Activated CD4-positive, alpha-beta T cell treated with anti-CD3 and anti-CD28 coated beads, Interleukin-2, amount 10 ng/mL, durations not matched to agents 7 days and 5 days (primary cell): ENCODE results near the gene FCRL6. TPM values are rescaled to one million over a fixed set of nuclear protein-coding genes. Genes with fewer than 3 reads are reported as not detected.

ENCODE experiments used
- CTCF ChIA-PET: fragments of 350-600 bp; sonication (Branson Sonifier 250); formaldehyde crosslinking; loops from one replicate; lab custom pipeline; 2021; ENCODE audit warnings: antibody characterized with exemption; lab: Charles Lee
- POLR2A ChIA-PET: fragments of 350-600 bp; sonication (Branson Sonifier 250); formaldehyde crosslinking; loops from one replicate; lab custom pipeline; 2021; ENCODE audit warnings: antibody characterized with exemption; lab: Charles Lee
- DNase-seq: peaks from one replicate; pipeline ENCODE4 v3.0.0-alpha.2; 2020
- H3K27ac Mint-ChIP-seq: one replicate; pipeline ENCODE4 v1.8.0; 2021; ENCODE audit warnings: mild to moderate bottlenecking, moderate library complexity, mixed read lengths
- H3K27me3 Mint-ChIP-seq: one replicate; pipeline ENCODE4 v1.8.0; 2021; ENCODE audit warnings: mixed read lengths
- H3K36me3 Mint-ChIP-seq: one replicate; pipeline ENCODE4 v1.8.0; 2021; ENCODE audit warnings: low read depth, mixed read lengths
- H3K4me1 Mint-ChIP-seq: one replicate; pipeline ENCODE4 v1.8.0; 2021; ENCODE audit warnings: mixed read lengths
- H3K4me3 Mint-ChIP-seq: one replicate; pipeline ENCODE4 v1.8.0; 2021; ENCODE audit warnings: mild to moderate bottlenecking, moderate library complexity, mixed read lengths
- H3K9me3 Mint-ChIP-seq: one replicate; pipeline ENCODE4 v1.8.0; 2021; ENCODE audit warnings: mixed read lengths
- total RNA-seq, 2 experiments: library from RNA; stranded (reverse); gene quantifications; one replicate each; pipeline ENCODE4 v1.2.3, GENCODE V29; 2021

FCRL6 gene
- total RNA-seq, 2 experiments from 2014 or later: 0.15 TPM; not detected in 1

- POLR2A ChIA-PET: no interaction called here
- CTCF ChIA-PET: interaction anchor here (0.7 to 1.7 kb wide), 6 partner anchors 8 to 34 kb away, joined by 3 to 7 read pairs (median 3); no protein-coding TSS in a partner anchor
- no peaks in the 10 kb centered on the region for H3K9me3 Mint-ChIP-seq
- no peaks in the 10 kb centered on the region for H3K36me3 Mint-ChIP-seq
- no peak for DNase-seq
- peaks cover 6% of the 10 kb centered on the region for H3K27me3 Mint-ChIP-seq
- peaks cover 6% of the 10 kb centered on the region for H3K4me1 Mint-ChIP-seq
- H3K27ac Mint-ChIP-seq: no peak overlapping the region
- no peak overlapping the region for H3K4me3 Mint-ChIP-seq
These were observed 39.6 kb downstream of the FCRL6 start for GRCh38 chr1:159841749-159842148.

- H3K27ac Mint-ChIP-seq: peak overlapping the region; percentile 0
- POLR2A ChIA-PET: no interaction called here
- CTCF ChIA-PET: interaction anchor here (0.6 to 1.1 kb wide), 5 partner anchors 9 to 1042 kb away, joined by 3 to 4 read pairs (median 3); no protein-coding TSS in a partner anchor
- H3K36me3 Mint-ChIP-seq: no peaks in the 10 kb centered on the region
- H3K9me3 Mint-ChIP-seq: no peaks in the 10 kb centered on the region
- H3K27me3 Mint-ChIP-seq: peaks cover 6% of the 10 kb centered on the region
- H3K4me1 Mint-ChIP-seq: peaks cover 6% of the 10 kb centered on the region
- H3K4me3 Mint-ChIP-seq: no peak overlapping the region
- no peak for DNase-seq
These were observed 41.3 kb downstream of the FCRL6 start for GRCh38 chr1:159843459-159843858.

GRCh38 chr1:159845751-159846629 lies 43.8 kb downstream of the FCRL6 start:
- CTCF ChIA-PET: no interaction called here
- H3K27me3 Mint-ChIP-seq: peaks cover 6% of the 10 kb centered on the region
- no peaks in the 10 kb centered on the region for H3K36me3 Mint-ChIP-seq
- no peak for DNase-seq
- no peak overlapping the region for H3K4me3 Mint-ChIP-seq
- H3K27ac Mint-ChIP-seq: no peak overlapping the region
- H3K9me3 Mint-ChIP-seq: no peaks in the 10 kb centered on the region
- POLR2A ChIA-PET: no interaction called here
- H3K4me1 Mint-ChIP-seq: peaks cover 5% of the 10 kb centered on the region

- Mint-ChIP-seq H3K4me1 (peaks cover 6% of the 10 kb centered on the region), H3K36me3 (no peaks in the 10 kb centered on the region), H3K4me3 (no peak overlapping the region), H3K9me3 (no peaks in the 10 kb centered on the region), H3K27me3 (peaks cover 8% of the 10 kb centered on the region), H3K27ac (no peak overlapping the region)
- POLR2A ChIA-PET: no interaction called here
- DNase-seq: no peak
- CTCF ChIA-PET: interaction anchor here (0.6 to 1.3 kb wide), 2 partner anchors 11 to 24 kb away, joined by 3 to 4 read pairs; no protein-coding TSS in a partner anchor
These were observed 45.1 kb downstream of the FCRL6 start for GRCh38 chr1:159847231-159847630.

- H3K27ac Mint-ChIP-seq: no peak overlapping the region
- CTCF ChIA-PET: no interaction called here
- POLR2A ChIA-PET: no interaction called here
These were observed 46.2 kb downstream of the FCRL6 start for GRCh38 chr1:159848326-159848725.

GRCh38 chr1:159849626-159850366 lies 47.6 kb downstream of the FCRL6 start:
- Mint-ChIP-seq H3K27me3 (peaks cover 4% of the 10 kb centered on the region), H3K27ac (no peak overlapping the region), H3K4me3 (no peak overlapping the region), H3K9me3 (no peaks in the 10 kb centered on the region), H3K36me3 (no peaks in the 10 kb centered on the region), H3K4me1 (peaks cover 16% of the 10 kb centered on the region)
- ChIA-PET CTCF (interaction anchor here (0.6 to 2.6 kb wide), 3 partner anchors 20 to 73 kb away, joined by 3 to 8 read pairs (median 8); no protein-coding TSS in a partner anchor), POLR2A (no interaction called here)
- no peak for DNase-seq

More at GRCh38 chr1:159848326-159848725, 46.2 kb downstream of the FCRL6 start:
- Mint-ChIP-seq H3K9me3 (no peaks in the 10 kb centered on the region), H3K27me3 (peaks cover 8% of the 10 kb centered on the region), H3K4me3 (no peak overlapping the region), H3K36me3 (no peaks in the 10 kb centered on the region), H3K4me1 (peaks cover 9% of the 10 kb centered on the region)
- DNase-seq: no peak

GRCh38 chr1:159851407-159851806 lies 49.2 kb downstream of the FCRL6 start:
- CTCF ChIA-PET: interaction anchor here (0.8 to 2.6 kb wide), 6 partner anchors 10 to 53 kb away, joined by 3 to 10 read pairs (median 8); partner anchors contain the start of gene VSIG8
- H3K4me1 Mint-ChIP-seq: peaks cover 20% of the 10 kb centered on the region
- no peaks in the 10 kb centered on the region for H3K9me3 Mint-ChIP-seq
- H3K27me3 Mint-ChIP-seq: peaks cover 4% of the 10 kb centered on the region
- no peaks in the 10 kb centered on the region for H3K36me3 Mint-ChIP-seq
- POLR2A ChIA-PET: no interaction called here
- H3K27ac Mint-ChIP-seq: no peak overlapping the region
- no peak overlapping the region for H3K4me3 Mint-ChIP-seq
- DNase-seq: peak; percentile 21

GRCh38 chr1:159853417-159854115 lies 51.4 kb downstream of the FCRL6 start:
- Mint-ChIP-seq H3K27me3 (peaks cover 4% of the 10 kb centered on the region), H3K4me1 (peaks cover 20% of the 10 kb centered on the region), H3K9me3 (no peaks in the 10 kb centered on the region), H3K27ac (no peak overlapping the region), H3K4me3 (peak overlapping the region; percentile 64), H3K36me3 (no peaks in the 10 kb centered on the region)
- ChIA-PET CTCF (interaction anchor here (0.9 to 1.9 kb wide), 5 partner anchors 10 to 51 kb away, joined by 3 to 7 read pairs (median 3); partner anchors contain the start of gene FCRL6), POLR2A (interaction anchor here (0.7 kb wide), 1 partner anchor 49 kb away, joined by 3 read pairs; no protein-coding TSS in a partner anchor)
- peak; percentile 15 for DNase-seq

- Mint-ChIP-seq H3K27me3 (peaks cover 4% of the 10 kb centered on the region), H3K9me3 (no peaks in the 10 kb centered on the region), H3K27ac (peak overlapping the region; percentile 83), H3K36me3 (no peaks in the 10 kb centered on the region), H3K4me3 (peak overlapping the region; percentile 64), H3K4me1 (peaks cover 20% of the 10 kb centered on the region)
- POLR2A ChIA-PET: interaction anchor here (0.7 kb wide), 1 partner anchor 50 kb away, joined by 3 read pairs; no protein-coding TSS in a partner anchor
- CTCF ChIA-PET: interaction anchor here (1.5 to 1.9 kb wide), 3 partner anchors 12 to 24 kb away, joined by 3 to 7 read pairs (median 4); no protein-coding TSS in a partner anchor
- DNase-seq: no peak
These were observed 52.0 kb downstream of the FCRL6 start for GRCh38 chr1:159854116-159854692.

GRCh38 chr1:159854693-159855192 lies 52.6 kb downstream of the FCRL6 start:
- CTCF ChIA-PET: interaction anchor here (1.5 to 1.9 kb wide), 2 partner anchors 11 to 24 kb away, joined by 3 to 7 read pairs; no protein-coding TSS in a partner anchor
- Mint-ChIP-seq H3K4me1 (peaks cover 18% of the 10 kb centered on the region), H3K27ac (peak overlapping the region; percentile 78), H3K36me3 (no peaks in the 10 kb centered on the region), H3K4me3 (peak overlapping the region; percentile 71), H3K27me3 (peaks cover 4% of the 10 kb centered on the region), H3K9me3 (no peaks in the 10 kb centered on the region)
- POLR2A ChIA-PET: no interaction called here
- peak; percentile 73 for DNase-seq

GRCh38 chr1:159855709-159856108 lies 53.5 kb downstream of the FCRL6 start:
- no peaks in the 10 kb centered on the region for H3K36me3 Mint-ChIP-seq
- peaks cover 15% of the 10 kb centered on the region for H3K4me1 Mint-ChIP-seq
- no peak overlapping the region for H3K27ac Mint-ChIP-seq
- POLR2A ChIA-PET: no interaction called here
- no peak overlapping the region for H3K4me3 Mint-ChIP-seq
- CTCF ChIA-PET: no interaction called here
- H3K27me3 Mint-ChIP-seq: peaks cover 4% of the 10 kb centered on the region
- no peaks in the 10 kb centered on the region for H3K9me3 Mint-ChIP-seq
- no peak for DNase-seq
